IPS DF 4.7 (cell line): Measurements from ENCODE around the gene NCBP3.

Source experiments
- DNase-seq: peaks from one replicate; pipeline ENCODE4 v3.0.0-alpha.2; 2013; ENCODE audit warnings: low spot score; ENCODE audit errors: extremely low read depth

The NCBP3 gene

GRCh38 chr17:3813171-3813570 lies 32.9 kb downstream of the NCBP3 start:
- no peak for DNase-seq

GRCh38 chr17:3812771-3813170 lies 33.3 kb downstream of the NCBP3 start:
- no peak for DNase-seq

- DNase-seq = no peak
Measured at GRCh38 chr17:3812284-3812683, 33.8 kb downstream of the NCBP3 start.

GRCh38 chr17:3810019-3810418 lies 36.0 kb downstream of the NCBP3 start:
- DNase-seq = no peak

- no peak for DNase-seq
Measured at GRCh38 chr17:3809135-3809534, 36.9 kb downstream of the NCBP3 start.

GRCh38 chr17:3808701-3809100 lies 37.3 kb downstream of the NCBP3 start:
- DNase-seq = no peak

GRCh38 chr17:3805581-3805980 lies 40.5 kb downstream of the NCBP3 start:
- DNase-seq = no peak

GRCh38 chr17:3804503-3804931 lies 41.5 kb downstream of the NCBP3 start:
- DNase-seq = no peak

GRCh38 chr17:3803308-3803640 lies 42.8 kb downstream of the NCBP3 start:
- DNase-seq = no peak

- no peak for DNase-seq
Measured at GRCh38 chr17:3802461-3803307, 43.4 kb downstream of the NCBP3 start.

GRCh38 chr17:3801792-3802191 lies 44.3 kb downstream of the NCBP3 start:
- DNase-seq = no peak

GRCh38 chr17:3801347-3801746 lies 44.7 kb downstream of the NCBP3 start:
- DNase-seq = no peak

- DNase-seq = no peak
Measured at GRCh38 chr17:3800362-3801271, 45.4 kb downstream of the NCBP3 start, which contains the start of gene ITGAE. Gene ITGAE (minus strand): TSS chr17:3801188. CDS start chr17:3801144, 44 bp downstream.

GRCh38 chr17:3799181-3799945 lies 46.7 kb downstream of the NCBP3 start:
- no peak for DNase-seq

GRCh38 chr17:3798273-3799180 lies 47.5 kb downstream of the NCBP3 start:
- no peak for DNase-seq

GRCh38 chr17:3796822-3797170 lies 49.2 kb downstream of the NCBP3 start:
- no peak for DNase-seq

GRCh38 chr17:3796110-3796821 lies 49.8 kb downstream of the NCBP3 start:
- DNase-seq = no peak

- DNase-seq = no peak
Measured at GRCh38 chr17:3795390-3796102, 50.5 kb downstream of the NCBP3 start.
